Activated naive CD8-positive, alpha-beta T cell treated with anti-CD3 and anti-CD28 coated beads, Interleukin-2, amount 50 U/mL, for 16 hours (primary cell): Measurements from ENCODE around the gene NDRG4.
"Not testable (repeated sequence)": the region's sequence is repeated elsewhere in the genome, so short reads cannot be mapped to it uniquely, and the experiment has no call there.

Experiments used
- DNase-seq: peaks from one replicate; pipeline ENCODE4 v3.0.0-alpha.2; 2020; ENCODE audit warnings: low read depth, low spot score

NDRG4 gene

GRCh38 chr16:58465817-58466216 is 34.1 kb upstream of the NDRG4 start:
- DNase-seq = no peak

GRCh38 chr16:58466396-58466795 is 33.5 kb upstream of the NDRG4 start:
- DNase-seq = no peak

DNA sequence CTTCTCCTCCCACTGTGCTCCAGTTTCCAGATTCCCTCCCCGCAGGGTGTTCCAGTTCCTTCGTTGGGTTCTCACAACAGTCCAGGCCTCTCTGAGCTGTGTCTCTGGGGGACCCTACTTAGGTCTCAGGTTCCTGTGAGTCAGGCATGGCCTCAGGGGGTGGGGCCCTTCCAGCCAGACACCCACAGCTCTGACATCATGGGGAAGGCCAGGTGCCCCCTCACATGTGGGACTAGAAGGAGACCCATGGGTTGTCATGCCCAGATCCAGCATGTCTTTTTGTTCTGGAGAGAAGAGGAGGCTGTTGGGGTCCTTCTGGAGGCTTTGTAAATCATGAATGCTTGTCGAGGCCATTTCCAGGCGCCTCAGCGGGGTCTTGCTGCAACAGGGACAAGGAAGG is 32.0 kb upstream of the NDRG4 start:
- DNase-seq = no peak

- no peak for DNase-seq
Observed at GRCh38 chr16:58471209-58471975, 28.6 kb upstream of the NDRG4 start.

GRCh38 chr16:58472266-58472665 is 27.7 kb upstream of the NDRG4 start:
- DNase-seq = no peak

- DNase-seq = no peak
Observed at GRCh38 chr16:58472827-58473226, 27.1 kb upstream of the NDRG4 start.

GRCh38 chr16:58474296-58474695 is 25.6 kb upstream of the NDRG4 start:
- no peak for DNase-seq

DNA sequence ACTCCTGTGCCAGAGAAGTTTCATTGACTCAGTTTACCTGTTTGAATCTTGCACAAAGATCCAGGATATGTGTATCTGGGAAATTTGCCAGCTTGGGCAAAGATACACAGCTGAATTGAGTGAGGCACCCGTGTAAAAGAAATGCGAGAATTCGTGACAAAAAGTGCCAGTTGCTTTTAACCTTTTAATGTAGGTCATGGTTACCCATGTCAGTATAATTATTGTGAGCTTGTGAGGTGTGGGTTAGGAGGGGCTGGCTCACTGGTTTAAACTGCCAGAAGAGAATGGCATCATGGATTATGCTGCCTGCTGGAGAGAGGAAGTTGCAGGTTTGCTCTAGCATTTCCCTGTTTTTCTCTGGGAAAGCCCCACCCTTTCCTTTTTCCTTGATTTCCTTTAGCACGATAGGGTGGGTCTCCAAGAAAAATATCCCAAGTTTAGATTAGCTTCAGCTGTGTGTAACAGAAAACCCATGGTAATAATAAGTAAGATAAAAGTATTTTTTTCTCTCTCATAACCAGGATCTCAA is 24.8 kb upstream of the NDRG4 start:
- DNase-seq = no peak

- no peak for DNase-seq
Observed at GRCh38 chr16:58476791-58477190, 23.2 kb upstream of the NDRG4 start.

DNA sequence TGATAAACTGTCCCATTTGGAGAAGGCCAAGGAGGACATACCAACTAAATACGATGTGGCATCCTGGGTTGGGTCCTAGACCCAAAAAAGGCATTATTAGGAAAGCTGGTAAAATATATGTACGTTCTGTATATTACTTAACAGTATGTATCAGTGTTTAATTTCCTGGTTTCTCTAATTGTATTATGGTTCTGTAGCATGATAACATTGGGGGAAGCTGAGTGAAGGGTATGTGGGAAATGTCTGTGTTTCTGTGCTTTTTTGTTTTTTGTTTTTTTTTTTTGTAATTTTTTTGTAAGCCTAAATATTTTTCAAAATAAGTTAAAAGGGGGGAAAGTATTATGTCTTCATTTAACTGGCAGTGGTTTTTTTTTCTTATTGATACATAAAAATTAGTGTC is 21.5 kb upstream of the NDRG4 start:
- no peak for DNase-seq

GRCh38 chr16:58481226-58481869 is 18.6 kb upstream of the NDRG4 start:
- no peak for DNase-seq

DNA sequence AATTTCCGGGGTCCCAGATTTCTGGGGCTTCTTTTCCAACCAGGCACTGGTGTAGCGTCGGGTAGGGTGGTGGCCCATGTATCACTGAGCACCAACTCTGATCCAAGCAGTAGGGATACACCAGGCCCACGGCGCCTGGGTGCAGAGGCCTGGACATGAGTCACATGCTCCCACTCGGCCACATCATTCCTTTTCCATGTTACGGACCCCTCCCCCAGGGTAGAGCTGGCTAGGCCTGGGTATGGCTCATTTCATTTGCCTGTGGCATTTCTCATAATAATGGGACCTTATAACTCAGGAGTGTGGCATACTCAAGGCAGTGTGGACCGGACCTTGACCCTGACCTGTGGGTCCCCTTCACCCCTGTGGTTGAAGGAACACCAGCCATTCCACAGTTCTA is 18.0 kb upstream of the NDRG4 start:
- no peak for DNase-seq

DNA sequence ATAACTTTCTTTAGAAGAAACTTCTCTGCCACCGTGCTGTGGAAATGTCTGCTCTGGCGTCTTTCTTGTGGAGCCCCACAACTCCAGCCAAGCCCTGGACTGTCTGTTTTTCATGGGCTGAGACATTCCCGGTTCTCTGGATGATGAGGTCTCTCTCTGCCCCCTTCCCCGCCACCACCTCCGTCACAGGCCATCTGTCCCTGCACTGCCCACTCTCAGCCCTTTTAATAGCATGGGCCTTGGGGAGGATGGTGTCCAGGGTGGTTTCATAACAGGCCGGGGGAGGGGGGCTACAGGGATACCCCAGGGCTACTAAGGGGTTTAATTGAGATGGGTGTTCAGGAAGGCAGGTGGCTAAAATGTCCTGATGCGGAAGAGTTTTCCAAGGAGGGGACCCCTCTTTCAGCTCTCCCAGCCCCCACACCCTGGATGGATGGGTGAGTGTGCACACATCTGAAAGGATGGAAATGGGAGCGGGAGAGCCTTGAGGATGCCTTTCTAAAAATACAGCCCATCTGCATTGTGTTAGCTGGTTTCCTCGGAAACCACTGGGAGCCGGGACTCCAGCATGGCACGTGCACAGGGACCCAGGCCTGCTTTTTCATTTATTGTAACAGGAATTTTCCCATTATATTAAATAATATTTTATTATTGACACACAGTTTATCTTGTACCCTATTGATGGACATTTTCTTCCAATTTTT is 14.6 kb upstream of the NDRG4 start:
- DNase-seq = no peak

DNA sequence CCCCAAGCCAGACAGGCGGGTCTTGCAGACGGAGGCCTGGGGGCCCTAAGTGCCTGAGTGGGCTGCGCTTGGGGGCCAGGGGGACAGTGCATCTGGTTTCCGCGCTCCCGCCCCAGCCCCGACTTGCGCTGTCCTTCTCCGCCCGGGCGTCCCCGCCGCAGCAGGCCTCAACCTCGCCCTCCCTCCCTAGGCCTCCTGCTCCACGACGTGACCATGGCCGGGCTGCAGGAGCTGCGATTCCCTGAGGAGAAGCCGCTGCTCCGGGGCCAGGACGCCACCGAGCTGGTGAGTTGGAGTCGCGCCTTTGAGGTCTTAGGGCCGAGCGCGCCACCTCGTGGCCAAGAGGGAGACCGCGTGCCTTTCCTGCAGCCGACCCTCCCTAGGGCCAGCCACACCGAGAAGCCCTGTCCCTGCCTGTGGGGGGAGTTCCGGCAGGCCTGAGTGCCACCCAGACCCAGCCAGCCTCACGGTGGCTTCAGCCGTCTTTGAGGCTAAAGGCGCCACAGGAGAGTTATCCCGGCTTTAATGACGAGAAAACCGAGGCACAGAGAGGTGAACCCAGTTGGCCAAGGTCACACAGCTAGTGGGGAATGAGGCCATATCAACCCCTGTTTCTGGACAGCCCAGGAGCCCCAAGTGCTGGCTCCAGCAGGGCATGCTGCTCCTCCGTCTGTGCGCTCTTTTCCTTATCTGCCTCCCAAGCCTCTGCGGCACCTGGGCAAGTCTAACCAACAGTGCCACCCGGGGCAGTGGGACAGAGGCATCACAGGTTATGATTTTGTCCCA is 12.2 kb upstream of the NDRG4 start:
- peak; percentile 36 for DNase-seq

DNA sequence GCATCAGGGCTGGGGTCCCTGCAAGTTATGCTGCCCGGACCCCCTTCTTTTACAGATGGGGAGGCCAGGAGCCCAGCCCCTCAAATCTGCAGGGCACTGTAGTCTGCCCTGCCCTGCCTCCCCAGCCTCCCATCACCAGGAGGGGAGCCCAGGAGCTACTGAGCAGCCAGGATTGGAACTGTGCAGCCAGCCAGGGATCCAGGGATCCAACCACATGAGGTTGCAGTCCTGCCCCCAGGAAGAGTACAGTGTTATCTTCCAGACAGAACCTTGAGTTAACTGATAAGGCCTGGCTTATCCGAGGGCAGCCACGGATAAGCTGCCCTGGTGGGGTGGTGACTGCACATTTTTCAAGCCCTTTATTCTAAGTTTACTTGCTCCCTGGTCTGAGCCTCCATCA is 11.4 kb upstream of the NDRG4 start:
- no peak for DNase-seq

- DNase-seq = no peak
Observed at GRCh38 chr16:58490065-58490464, 9.9 kb upstream of the NDRG4 start.

DNA sequence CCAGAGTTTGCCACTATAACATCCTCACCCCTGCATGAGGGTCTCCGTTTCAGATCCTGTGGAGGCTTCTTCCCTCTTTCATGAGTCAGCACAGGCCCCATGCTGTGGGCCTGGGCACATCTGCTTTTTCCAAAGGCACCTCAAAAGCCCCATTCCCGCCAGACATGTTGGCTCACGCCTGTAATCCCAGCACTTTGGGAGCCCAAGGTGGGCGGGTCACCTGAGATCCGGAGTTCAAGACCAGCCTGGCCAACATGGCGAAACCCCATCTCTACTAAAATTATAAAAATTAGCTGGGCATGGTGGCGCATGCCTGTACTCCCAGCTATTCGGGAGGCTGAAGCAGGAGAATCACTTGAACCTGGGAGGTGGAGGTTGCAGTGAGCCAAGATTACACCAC is 9.4 kb upstream of the NDRG4 start:
- DNase-seq = not testable (repeated sequence)

- no peak for DNase-seq
Observed at GRCh38 chr16:58492066-58492465, 7.9 kb upstream of the NDRG4 start.

GRCh38 chr16:58492735-58493134 is 7.2 kb upstream of the NDRG4 start:
- no peak for DNase-seq

- no peak for DNase-seq
Observed at GRCh38 chr16:58493756-58494431, 6.0 kb upstream of the NDRG4 start.

GRCh38 chr16:58494981-58495520 is 4.9 kb upstream of the NDRG4 start:
- peak; percentile 35 for DNase-seq
